IgD-negative memory B cell (primary cell): ENCODE measurements around the gene CCNJ. TPM values are rescaled to one million over a fixed set of nuclear protein-coding genes. Genes with fewer than 3 reads are reported as not detected.
"Not testable (repeated sequence)": the region's sequence is repeated elsewhere in the genome, so short reads cannot be mapped to it uniquely, and the experiment has no call there.

Experiments
- H3K27ac Mint-ChIP-seq, 3 donors: one replicate each; pipeline ENCODE4 v1.8.0; 2020 to 2022; ENCODE audit warnings: mild to moderate bottlenecking in 3 of 3, mixed read lengths in 3 of 3, moderate library complexity in 1 of 3
- H3K27me3 Mint-ChIP-seq: one replicate; pipeline ENCODE4 v1.8.0; 2021; ENCODE audit warnings: mixed read lengths
- H3K36me3 Mint-ChIP-seq: one replicate; pipeline ENCODE4 v1.8.0; 2020; ENCODE audit warnings: mild to moderate bottlenecking, mixed read lengths
- H3K4me1 Mint-ChIP-seq, 3 donors: one replicate each; pipeline ENCODE4 v1.8.0; 2020 to 2022; ENCODE audit warnings: mixed read lengths in 3 of 3, mild to moderate bottlenecking in 1 of 3
- H3K4me3 Mint-ChIP-seq, 4 donors: one replicate each; pipeline ENCODE4 v1.8.0; 2020 to 2022; ENCODE audit warnings: mild to moderate bottlenecking in 4 of 4, mixed read lengths in 4 of 4, moderate library complexity in 3 of 4
- H3K9me3 Mint-ChIP-seq, 3 donors: one replicate each; pipeline ENCODE4 v1.8.0; 2020 to 2021; ENCODE audit warnings: mixed read lengths in 3 of 3, mild to moderate bottlenecking in 1 of 3
- polyA plus RNA-seq: library from polyadenylated mRNA; unstranded; fragments of 300-500 nt; fragmentation: Illumina TruSeq; gene quantifications from one replicate; pipeline ENCODE4 v1.2.3, GENCODE V29; 2021

The CCNJ gene
- polyA plus RNA-seq, 1 donor from 2014 or later: 1.1 TPM

DNA sequence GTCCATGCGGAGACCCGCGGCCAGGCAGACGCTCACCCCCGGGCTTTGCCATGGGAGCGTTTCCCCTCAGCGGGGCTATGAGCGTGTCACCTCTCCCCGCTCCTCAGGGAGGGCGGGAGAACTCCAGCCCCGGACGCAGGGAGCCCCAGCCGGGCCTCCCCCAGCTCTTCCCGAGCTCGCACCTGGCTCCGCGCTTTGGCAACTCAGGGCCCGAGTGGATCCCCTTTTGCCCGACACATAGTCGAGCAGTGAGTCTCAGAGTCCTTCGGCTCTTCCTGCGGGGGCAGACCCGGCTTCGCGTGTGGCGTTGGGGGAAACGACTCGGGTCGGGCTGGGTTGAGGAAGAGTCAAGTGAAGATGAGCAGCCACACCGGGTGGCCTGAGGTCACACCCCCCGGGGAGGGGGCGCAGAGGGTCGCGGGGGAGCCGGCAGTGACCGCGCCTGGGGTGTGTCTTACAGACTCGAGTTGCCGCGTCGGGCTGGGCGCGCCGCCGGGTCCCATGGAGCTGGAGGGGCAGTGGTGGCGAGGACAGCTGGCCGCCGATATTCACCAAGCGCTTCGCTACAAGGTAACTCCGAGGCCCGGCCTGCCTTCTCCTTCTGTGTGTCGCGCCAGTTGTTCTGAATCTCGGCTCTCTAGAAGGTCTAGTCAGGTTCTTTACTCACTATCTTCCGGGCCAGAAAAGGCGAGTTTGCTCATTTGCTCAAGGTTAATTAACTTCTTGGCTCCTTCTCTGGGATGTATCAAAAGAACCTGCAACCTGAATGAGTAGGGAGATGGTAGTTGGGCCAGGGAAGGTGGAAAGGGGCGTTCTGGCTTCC is 721 bp downstream of the CCNJ start:
- H3K27ac Mint-ChIP-seq: peak overlapping the region; percentile 87 to 94 (median 92)
- peaks cover 10% of the 10 kb centered on the region for H3K36me3 Mint-ChIP-seq
- peak overlapping the region; percentile 90 to 98 (median 96) for H3K4me3 Mint-ChIP-seq
- H3K27me3 Mint-ChIP-seq: no peaks in the 10 kb centered on the region
- H3K9me3 Mint-ChIP-seq: no peaks in the 10 kb centered on the region
- peaks cover 23 to 41% (median 36%) of the 10 kb centered on the region in 3 donors for H3K4me1 Mint-ChIP-seq

DNA sequence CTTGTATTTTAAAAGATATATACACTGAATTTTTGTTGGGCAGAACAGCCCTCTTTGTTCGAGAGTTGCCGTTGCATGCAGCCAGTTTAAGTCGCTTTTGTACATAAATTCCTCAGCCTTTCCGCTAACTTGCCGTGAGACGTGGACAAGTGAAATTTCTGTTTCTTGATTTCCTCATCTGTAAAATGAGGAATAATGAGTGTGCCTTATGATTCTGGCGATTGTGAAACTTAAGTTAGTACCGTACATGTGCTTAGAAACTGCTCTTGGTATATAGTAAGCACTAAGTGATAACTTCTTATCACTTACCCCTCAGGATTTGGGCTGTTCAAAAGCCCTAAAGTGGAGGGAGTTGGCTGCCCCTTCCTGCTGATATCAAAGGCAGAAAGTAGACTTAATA is 1.4 kb downstream of the CCNJ start:
- Mint-ChIP-seq H3K4me3 (peak overlapping the region; percentile 90 to 98 (median 96)), H3K9me3 (no peaks in the 10 kb centered on the region), H3K4me1 (peaks cover 26 to 46% (median 42%) of the 10 kb centered on the region in 3 donors), H3K36me3 (peaks cover 10% of the 10 kb centered on the region), H3K27me3 (no peaks in the 10 kb centered on the region), H3K27ac (peak overlapping the region; percentile 87 to 94 (median 92))

DNA sequence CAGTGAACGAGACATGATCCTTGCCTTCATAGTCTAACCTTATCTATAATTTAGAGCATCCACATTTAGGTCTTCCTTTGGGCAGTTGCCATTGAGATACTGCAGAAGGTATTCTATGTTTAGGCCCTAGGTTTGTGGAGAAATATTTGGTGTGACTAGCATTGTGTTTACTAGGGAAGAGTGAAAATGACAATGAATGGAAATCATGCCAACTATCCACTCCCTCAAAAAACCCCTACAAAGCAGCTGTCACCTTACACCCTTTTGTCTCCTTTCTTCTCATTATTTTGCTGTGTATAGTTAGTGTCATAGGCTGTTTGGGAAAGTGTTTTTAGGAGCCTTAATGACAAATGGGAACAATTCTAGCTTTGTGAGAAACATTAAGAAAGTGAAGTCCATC is 3.2 kb downstream of the CCNJ start:
- Mint-ChIP-seq H3K36me3 (peaks cover 2% of the 10 kb centered on the region), H3K27ac (no peak overlapping the region), H3K4me3 (peak overlapping the region in 1 of 4 donors; percentile 90), H3K4me1 (peaks cover 26 to 46% (median 42%) of the 10 kb centered on the region in 3 donors), H3K27me3 (no peaks in the 10 kb centered on the region), H3K9me3 (no peaks in the 10 kb centered on the region)

DNA sequence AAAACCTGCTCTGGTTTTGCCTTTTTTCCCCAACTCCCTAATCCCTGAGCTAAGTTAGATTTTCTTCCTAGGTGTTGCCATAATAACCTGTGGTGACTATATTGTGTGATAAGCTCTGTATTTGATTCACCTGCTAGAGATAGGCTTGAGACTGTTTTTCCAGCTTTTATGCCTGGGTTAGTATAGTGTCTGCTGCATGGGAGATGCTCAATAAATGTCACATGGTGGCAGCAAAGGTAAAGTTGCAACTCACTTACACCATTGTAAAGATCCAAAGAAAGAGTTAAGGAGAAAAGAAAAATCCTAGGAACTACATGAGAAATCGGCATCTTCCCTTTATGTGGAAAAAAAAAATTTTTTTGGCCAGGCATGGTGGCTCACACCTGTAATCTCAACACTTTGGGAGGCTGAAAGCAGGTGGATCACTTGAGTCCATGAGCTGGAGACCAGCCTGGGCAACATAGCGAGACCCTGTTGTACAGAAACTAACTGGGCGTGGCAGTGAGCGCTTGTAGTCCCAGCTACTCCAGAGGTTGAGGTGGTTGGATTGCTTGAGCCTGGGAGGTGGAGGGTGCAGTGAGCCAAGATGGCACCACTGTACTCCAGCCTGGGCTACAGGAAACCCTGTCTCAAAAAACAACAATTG is 3.7 kb downstream of the CCNJ start:
- Mint-ChIP-seq H3K36me3 (peaks cover 4% of the 10 kb centered on the region), H3K4me1 (peaks cover 26 to 46% (median 46%) of the 10 kb centered on the region in 3 donors), H3K9me3 (no peaks in the 10 kb centered on the region), H3K27me3 (no peaks in the 10 kb centered on the region), H3K27ac (no peak overlapping the region), H3K4me3 (peak overlapping the region in 1 of 4 donors; percentile 90)

DNA sequence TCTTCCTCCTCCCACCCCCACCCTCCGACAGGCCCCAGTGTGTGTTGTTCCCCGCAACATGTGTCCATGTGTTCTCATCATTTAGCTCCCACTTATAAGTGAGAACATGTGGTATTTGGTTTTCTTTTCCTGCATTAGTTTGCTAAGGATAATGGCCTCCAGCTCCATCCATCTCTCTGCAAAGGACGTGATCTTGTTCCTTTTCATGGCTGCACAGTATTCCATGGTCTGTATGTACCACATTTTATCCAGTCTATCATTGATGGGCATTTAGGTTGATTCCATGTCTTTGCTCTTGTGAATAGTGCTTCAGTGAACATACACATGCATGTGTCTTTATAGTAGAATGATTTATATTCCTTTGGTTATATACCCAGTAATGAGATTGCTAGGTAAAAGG is 4.5 kb downstream of the CCNJ start:
- H3K9me3 Mint-ChIP-seq, H3K36me3 Mint-ChIP-seq, H3K27me3 Mint-ChIP-seq: not testable (repeated sequence)
- Mint-ChIP-seq H3K4me3 (peak overlapping the region in 1 of 4 donors; percentile 53), H3K27ac (peak overlapping the region in 1 of 3 donors; percentile 18), H3K4me1 (peaks cover 26 to 43% (median 41%) of the 10 kb centered on the region in 3 donors)

DNA sequence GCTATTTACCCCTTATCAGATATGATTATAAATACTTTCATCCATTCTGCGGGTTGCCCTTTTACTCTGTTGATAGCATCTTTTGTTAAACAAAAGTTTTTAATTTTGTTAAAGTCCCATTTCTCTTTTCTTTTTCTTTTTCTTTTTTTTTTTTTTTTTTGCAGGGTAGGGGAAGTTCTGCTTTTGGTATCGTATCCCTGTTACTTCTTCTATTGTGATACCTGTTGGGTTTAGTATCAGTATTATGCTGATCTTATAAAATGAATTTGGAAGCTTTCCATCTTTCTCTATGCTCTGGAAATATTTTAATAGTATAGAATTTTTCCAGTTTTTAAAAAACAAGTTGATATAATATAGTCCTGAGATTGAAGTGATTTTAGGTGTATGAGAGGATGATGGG is 6.0 kb downstream of the CCNJ start:
- Mint-ChIP-seq H3K9me3 (no peaks in the 10 kb centered on the region), H3K27ac (peak overlapping the region in 2 of 3 donors; percentile 69 to 70), H3K27me3 (no peaks in the 10 kb centered on the region), H3K36me3 (peaks cover 4% of the 10 kb centered on the region), H3K4me3 (peak overlapping the region in 3 of 4 donors; percentile 53 to 79 (median 55)), H3K4me1 (peaks cover 26 to 43% (median 40%) of the 10 kb centered on the region in 3 donors)

DNA sequence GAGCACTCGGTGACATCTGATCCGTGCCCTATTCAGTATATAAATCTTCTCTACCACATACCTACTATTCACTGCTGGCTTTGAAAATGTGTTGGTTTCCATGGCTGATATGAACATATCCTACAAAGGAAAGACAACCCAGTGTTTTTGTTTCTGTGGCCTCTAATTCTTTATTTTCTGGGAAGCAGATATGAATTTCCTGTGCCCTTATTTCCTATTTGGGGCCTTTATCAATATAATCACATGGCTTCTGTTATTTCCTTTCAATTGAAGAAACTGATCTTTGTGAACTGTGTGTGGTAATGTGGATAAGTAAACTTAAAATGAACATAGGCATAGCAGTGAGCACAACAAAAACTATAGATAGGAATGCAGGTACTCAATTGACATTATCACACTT is 10.6 kb downstream of the CCNJ start:
- H3K27ac Mint-ChIP-seq: no peak overlapping the region
- H3K4me3 Mint-ChIP-seq: no peak overlapping the region
- peaks cover 4% of the 10 kb centered on the region for H3K36me3 Mint-ChIP-seq
- H3K27me3 Mint-ChIP-seq: no peaks in the 10 kb centered on the region
- peaks cover 4 to 10% (median 7%) of the 10 kb centered on the region in 3 donors for H3K4me1 Mint-ChIP-seq
- H3K9me3 Mint-ChIP-seq: no peaks in the 10 kb centered on the region

DNA sequence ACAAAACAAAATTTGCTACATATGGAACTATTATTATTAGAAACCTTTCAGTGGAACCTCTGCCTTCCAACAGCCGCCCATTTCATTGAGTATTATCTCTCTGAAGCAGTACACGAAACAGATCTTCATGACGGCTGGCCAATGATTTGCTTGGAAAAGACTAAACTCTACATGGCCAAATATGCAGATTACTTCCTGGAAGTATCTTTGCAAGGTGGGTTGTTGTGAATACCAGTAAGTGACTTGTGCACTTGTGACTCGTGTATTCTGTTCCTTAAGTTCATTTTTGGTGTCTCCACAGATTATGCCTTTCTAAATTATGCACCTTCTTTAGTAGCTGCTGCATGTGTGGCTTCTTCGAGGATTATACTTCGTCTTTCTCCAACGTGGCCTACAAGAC is 13.4 kb downstream of the CCNJ start:
- no peaks in the 10 kb centered on the region for H3K27me3 Mint-ChIP-seq
- peaks cover 0 to 1% (median 0%) of the 10 kb centered on the region in 3 donors for H3K4me1 Mint-ChIP-seq
- H3K36me3 Mint-ChIP-seq: peaks cover 4% of the 10 kb centered on the region

DNA sequence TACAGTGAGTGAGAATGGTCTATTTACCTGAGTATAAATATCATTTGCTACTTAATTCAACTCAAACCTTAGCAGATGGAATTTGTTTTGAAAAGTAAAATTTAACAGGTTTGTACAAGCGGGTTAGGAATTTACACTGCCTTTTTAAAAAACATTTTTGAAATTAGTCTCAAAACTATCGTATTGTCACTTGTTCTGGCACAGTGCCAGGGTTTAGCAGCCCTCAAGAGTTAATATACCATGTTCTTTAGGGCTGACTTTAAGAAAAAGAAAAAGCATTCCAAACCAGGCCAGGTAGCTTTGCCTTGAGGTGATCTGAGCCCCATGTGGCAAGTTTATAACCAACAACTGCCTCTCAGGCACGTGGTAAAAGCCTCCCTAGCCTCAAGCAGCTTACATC is 17.8 kb downstream of the CCNJ start:
- Mint-ChIP-seq H3K27me3 (no peaks in the 10 kb centered on the region), H3K27ac (no peak overlapping the region), H3K9me3 (no peaks in the 10 kb centered on the region), H3K4me3 (no peak overlapping the region), H3K36me3 (peaks cover 10% of the 10 kb centered on the region), H3K4me1 (peaks cover 0 to 3% (median 0%) of the 10 kb centered on the region in 3 donors)

More for the DNA sequence above, 13.4 kb downstream of the CCNJ start:
- H3K9me3 Mint-ChIP-seq: no peaks in the 10 kb centered on the region
- no peak overlapping the region for H3K4me3 Mint-ChIP-seq
- no peak overlapping the region for H3K27ac Mint-ChIP-seq

DNA sequence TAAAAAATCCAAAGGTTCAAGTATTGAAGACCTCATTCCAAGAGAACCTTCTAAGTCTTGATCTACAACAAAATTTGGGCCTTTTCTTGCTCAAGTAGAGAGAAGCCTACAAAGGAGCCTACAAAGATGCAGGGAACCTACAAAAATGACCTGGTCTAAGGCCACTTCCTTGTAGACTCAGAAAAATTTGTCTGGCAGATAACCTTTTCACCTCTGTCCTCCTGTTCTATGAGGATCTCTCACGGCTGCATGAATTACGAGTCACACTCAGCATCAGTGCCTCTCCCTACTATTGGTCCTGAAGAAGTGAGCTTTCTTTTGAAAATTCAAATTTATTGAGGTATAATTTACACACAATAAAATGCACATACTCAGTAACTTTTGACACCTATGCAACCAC is 29.3 kb downstream of the CCNJ start:
- no peak overlapping the region for H3K4me3 Mint-ChIP-seq
- peaks cover 2% of the 10 kb centered on the region for H3K36me3 Mint-ChIP-seq
- no peaks in the 10 kb centered on the region for H3K27me3 Mint-ChIP-seq
- H3K9me3 Mint-ChIP-seq: no peaks in the 10 kb centered on the region
- no peak overlapping the region for H3K27ac Mint-ChIP-seq
- H3K4me1 Mint-ChIP-seq: no peaks in the 10 kb centered on the region

DNA sequence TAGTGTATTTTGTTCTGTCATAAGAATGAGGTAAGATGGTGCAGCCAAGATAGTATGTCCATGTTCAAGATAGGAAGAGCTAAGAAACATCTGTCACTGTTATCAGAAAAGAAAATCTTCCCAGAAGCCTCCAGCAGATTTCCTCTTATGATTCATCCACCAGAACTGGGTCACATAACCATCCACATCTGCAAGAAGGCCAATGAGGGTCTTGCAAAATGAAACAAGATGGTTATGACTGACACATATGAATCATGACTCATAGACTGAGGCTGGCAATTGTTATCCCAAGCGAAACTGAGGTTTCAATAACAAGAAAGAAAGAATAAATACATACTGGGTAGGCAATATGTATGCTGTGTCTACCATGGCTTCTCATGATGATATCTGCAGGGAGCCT is 30.3 kb downstream of the CCNJ start:
- Mint-ChIP-seq H3K27me3 (no peaks in the 10 kb centered on the region), H3K9me3 (no peaks in the 10 kb centered on the region), H3K4me1 (no peaks in the 10 kb centered on the region), H3K36me3 (peaks cover 2% of the 10 kb centered on the region), H3K4me3 (no peak overlapping the region), H3K27ac (no peak overlapping the region)

DNA sequence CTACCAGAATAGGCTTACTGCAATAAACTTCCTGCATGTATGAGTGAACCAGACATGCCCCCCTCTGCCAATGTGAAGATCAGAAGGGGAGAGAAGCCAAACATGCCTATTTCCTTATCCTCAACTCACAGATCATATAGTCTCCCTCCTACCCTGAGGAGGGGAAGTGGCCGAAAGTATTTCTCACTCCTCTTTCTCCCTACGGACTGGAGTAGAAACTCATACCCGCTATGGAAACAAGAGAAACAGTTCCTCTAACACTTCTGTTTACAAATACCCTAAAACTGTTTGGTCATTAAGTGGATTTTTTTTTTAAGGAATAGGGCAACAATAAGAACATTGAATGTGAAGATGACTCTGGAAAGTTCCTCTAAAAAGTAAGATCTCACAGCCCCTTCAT is 31.4 kb downstream of the CCNJ start:
- Mint-ChIP-seq H3K27me3 (no peaks in the 10 kb centered on the region), H3K36me3 (peaks cover 2% of the 10 kb centered on the region), H3K9me3 (no peaks in the 10 kb centered on the region), H3K27ac (no peak overlapping the region), H3K4me1 (no peaks in the 10 kb centered on the region), H3K4me3 (no peak overlapping the region)

DNA sequence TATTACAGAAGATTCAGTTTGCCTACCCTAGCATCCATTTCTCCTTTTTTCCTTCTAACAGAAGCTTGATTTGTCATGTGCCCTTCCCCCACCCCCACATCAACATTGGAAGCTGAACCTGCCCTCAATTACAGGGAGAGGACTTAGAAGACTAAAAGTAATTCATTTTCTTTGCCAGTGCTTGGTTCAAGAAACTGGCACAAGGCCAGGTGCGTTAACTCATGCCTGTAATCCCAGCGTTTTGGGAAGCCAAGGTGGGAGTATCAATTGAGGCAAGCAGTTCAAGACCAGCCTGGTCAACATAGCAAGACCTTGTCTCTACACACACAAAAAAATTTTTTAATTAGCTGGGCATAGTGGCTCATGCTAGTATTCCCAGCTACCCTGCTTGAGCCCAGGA is 32.6 kb downstream of the CCNJ start:
- H3K4me3 Mint-ChIP-seq: no peak overlapping the region
- peaks cover 0 to 1% (median 0%) of the 10 kb centered on the region in 3 donors for H3K4me1 Mint-ChIP-seq
- no peaks in the 10 kb centered on the region for H3K9me3 Mint-ChIP-seq
- no peaks in the 10 kb centered on the region for H3K27me3 Mint-ChIP-seq
- H3K27ac Mint-ChIP-seq: no peak overlapping the region
- peaks cover 3% of the 10 kb centered on the region for H3K36me3 Mint-ChIP-seq

DNA sequence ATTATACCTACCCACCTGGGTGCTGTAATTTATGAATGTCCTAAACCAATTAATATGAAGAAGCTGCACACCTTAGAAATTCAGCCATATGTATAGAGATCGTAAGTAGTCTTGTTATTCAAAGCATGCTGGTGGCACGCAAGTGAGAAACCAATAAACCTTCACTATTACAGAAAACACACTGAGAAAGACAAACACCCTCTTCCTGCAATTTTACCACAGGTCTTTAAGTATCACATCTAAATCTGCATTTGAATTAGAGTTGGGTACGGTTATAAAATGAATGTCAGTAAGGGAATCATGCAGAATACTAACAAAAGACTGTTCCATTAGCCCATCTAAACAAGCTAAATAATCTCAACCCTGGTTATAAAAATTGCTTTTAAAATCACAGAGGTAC is 33.8 kb downstream of the CCNJ start:
- peaks cover 4% of the 10 kb centered on the region for H3K36me3 Mint-ChIP-seq
- no peaks in the 10 kb centered on the region for H3K9me3 Mint-ChIP-seq
- H3K4me3 Mint-ChIP-seq: no peak overlapping the region

DNA sequence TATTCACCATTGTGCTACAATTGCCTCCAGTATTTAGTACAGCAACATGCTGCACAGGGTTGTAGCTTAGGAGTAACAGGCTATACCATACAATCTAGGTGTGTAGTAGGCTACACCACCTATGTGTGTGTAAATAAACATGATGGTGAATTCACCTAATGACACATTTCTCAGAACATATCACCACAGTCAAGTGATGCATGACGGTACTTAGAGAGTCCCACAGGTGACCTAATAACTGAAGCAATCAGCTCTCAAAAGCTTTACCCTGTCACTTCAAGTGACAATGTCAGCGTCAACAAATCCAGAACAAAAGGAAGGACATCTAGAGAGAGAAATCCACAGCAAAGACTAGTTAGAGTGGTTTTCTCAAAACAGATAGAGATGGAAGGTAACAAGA is 38.8 kb downstream of the CCNJ start:
- Mint-ChIP-seq H3K27me3 (no peaks in the 10 kb centered on the region), H3K9me3 (no peaks in the 10 kb centered on the region), H3K36me3 (peaks cover 17% of the 10 kb centered on the region), H3K27ac (no peak overlapping the region), H3K4me3 (no peak overlapping the region), H3K4me1 (peaks cover 0 to 1% (median 0%) of the 10 kb centered on the region in 3 donors)

More for the DNA sequence above, 33.8 kb downstream of the CCNJ start:
- Mint-ChIP-seq H3K27me3 (no peaks in the 10 kb centered on the region), H3K27ac (no peak overlapping the region), H3K4me1 (peaks cover 0 to 1% (median 0%) of the 10 kb centered on the region in 3 donors)
